ENCODE results near the gene ZNF70. TPM values are rescaled to one million over a fixed set of nuclear protein-coding genes. Genes with fewer than 3 reads are reported as not detected.

The ZNF70 gene
- total RNA-seq, 1 donor from 2014 or later, result 3.9 TPM

DNA sequence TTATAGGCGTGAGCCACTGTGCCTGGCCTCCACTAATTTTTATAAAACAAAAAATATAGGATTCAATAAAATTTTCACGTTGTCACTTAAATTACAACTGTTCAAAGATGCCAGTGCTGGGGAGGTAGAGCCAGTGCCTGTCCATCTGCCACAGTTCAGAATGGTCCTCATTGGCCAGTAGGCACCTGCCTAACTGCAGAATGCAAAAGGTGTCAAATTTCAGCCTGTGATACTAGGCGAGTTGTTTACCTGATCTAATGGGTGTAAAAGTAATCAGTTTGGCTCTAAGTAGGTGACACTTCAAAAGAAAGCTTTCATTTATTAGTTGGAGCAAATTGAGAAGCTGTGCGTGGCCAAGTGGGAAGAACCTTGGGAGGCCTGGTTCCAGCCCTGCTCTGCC, 38.2 kb upstream of the ZNF70 start:
- H3K27ac ChIP-seq, result no peak overlapping the region
- no peak overlapping the region for H3K27ac Mint-ChIP-seq
- H3K36me3 Mint-ChIP-seq, result peaks cover 15% of the 10 kb centered on the region
- H3K4me3 ChIP-seq, result no peak overlapping the region
- peaks cover 62% of the 10 kb centered on the region for H4K20me1 ChIP-seq (ENCODE audit: low read depth)
- H2AFZ ChIP-seq (replicated peaks), result no peak overlapping the region
- peaks cover 24% of the 10 kb centered on the region for H3K4me1 ChIP-seq
- H3K4me2 ChIP-seq, result peak overlapping the region; percentile 91
- peaks cover 16% of the 10 kb centered on the region for H3F3A ChIP-seq (ENCODE audit: low read depth)
- peaks cover 27% of the 10 kb centered on the region for H3K4me1 Mint-ChIP-seq
- no peak for TF ChIP-seq EZH2phosphoT487 (IDR thresholded peaks at IDR 0.05)
- TF ChIP-seq, protein P1, sequence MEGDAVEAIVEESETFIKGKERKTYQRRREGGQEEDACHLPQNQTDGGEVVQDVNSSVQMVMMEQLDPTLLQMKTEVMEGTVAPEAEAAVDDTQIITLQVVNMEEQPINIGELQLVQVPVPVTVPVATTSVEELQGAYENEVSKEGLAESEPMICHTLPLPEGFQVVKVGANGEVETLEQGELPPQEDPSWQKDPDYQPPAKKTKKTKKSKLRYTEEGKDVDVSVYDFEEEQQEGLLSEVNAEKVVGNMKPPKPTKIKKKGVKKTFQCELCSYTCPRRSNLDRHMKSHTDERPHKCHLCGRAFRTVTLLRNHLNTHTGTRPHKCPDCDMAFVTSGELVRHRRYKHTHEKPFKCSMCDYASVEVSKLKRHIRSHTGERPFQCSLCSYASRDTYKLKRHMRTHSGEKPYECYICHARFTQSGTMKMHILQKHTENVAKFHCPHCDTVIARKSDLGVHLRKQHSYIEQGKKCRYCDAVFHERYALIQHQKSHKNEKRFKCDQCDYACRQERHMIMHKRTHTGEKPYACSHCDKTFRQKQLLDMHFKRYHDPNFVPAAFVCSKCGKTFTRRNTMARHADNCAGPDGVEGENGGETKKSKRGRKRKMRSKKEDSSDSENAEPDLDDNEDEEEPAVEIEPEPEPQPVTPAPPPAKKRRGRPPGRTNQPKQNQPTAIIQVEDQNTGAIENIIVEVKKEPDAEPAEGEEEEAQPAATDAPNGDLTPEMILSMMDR (IDR thresholded peaks at IDR 0.05), result no peak
- TF ChIP-seq EZH2 (IDR thresholded peaks at IDR 0.05), result no peak
- H3K27me3 Mint-ChIP-seq (ENCODE audit: insufficient read depth, low read depth), result no peaks in the 10 kb centered on the region
- peak; percentile 18 for DNase-seq (ENCODE audit: low spot score)
- no peaks in the 10 kb centered on the region for H3K27me3 ChIP-seq
- no peaks in the 10 kb centered on the region for H3K9me3 ChIP-seq (ENCODE audit: low read depth)
- H3K9me3 Mint-ChIP-seq, result no peaks in the 10 kb centered on the region
- peaks cover 62% of the 10 kb centered on the region for H3K79me2 ChIP-seq (ENCODE audit: low read depth)
- no peak overlapping the region for H3K9ac ChIP-seq
- H3K4me3 Mint-ChIP-seq, result no peak overlapping the region
- no peaks in the 10 kb centered on the region for H3K36me3 ChIP-seq

DNA sequence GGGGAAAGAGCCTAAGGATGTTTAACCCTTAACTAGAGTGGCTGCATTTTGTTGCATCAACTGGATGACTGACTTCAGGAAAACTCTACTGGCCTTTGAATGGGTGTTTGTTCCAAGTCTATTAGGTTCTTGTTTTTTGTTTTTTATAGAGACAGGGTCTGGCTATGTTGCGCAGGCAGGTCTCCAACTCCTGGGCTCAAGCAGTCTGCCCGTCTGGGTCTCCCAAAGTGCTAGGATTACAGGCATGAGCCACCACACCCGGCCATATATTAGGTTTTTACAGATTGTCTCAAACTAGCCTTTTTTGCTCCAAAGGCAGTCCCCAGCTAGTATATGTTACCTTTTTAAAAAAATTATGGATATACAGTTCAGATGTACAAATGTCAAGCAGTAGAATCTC, 37.0 kb upstream of the ZNF70 start:
- H3K9me3 ChIP-seq (ENCODE audit: low read depth), result no peaks in the 10 kb centered on the region
- peak overlapping the region; percentile 55 for H3K9ac ChIP-seq
- Mint-ChIP-seq H3K36me3 (peaks cover 11% of the 10 kb centered on the region), H3K27ac (no peak overlapping the region), H3K9me3 (no peaks in the 10 kb centered on the region), H3K4me1 (peaks cover 27% of the 10 kb centered on the region), H3K27me3 (ENCODE audit: insufficient read depth, low read depth) (no peaks in the 10 kb centered on the region), H3K4me3 (peak overlapping the region; percentile 93)
- H3K4me3 ChIP-seq, result peak overlapping the region; percentile 78
- no peaks in the 10 kb centered on the region for H3K36me3 ChIP-seq
- H2AFZ ChIP-seq (replicated peaks), result no peak overlapping the region
- peaks cover 24% of the 10 kb centered on the region for H3K4me1 ChIP-seq
- H3K27me3 ChIP-seq, result no peaks in the 10 kb centered on the region
- TF ChIP-seq, protein P1 (IDR thresholded peaks at IDR 0.05), result no peak
- TF ChIP-seq EZH2phosphoT487 (IDR thresholded peaks at IDR 0.05) (no peak), EZH2 (IDR thresholded peaks at IDR 0.05) (no peak)
- H3K79me2 ChIP-seq (ENCODE audit: low read depth), result peaks cover 56% of the 10 kb centered on the region
- peaks cover 16% of the 10 kb centered on the region for H3F3A ChIP-seq (ENCODE audit: low read depth)
- no peak overlapping the region for H3K27ac ChIP-seq
- peak; percentile 1 for DNase-seq (ENCODE audit: low spot score)
- H4K20me1 ChIP-seq (ENCODE audit: low read depth), result peaks cover 56% of the 10 kb centered on the region
- peak overlapping the region; percentile 91 for H3K4me2 ChIP-seq

DNA sequence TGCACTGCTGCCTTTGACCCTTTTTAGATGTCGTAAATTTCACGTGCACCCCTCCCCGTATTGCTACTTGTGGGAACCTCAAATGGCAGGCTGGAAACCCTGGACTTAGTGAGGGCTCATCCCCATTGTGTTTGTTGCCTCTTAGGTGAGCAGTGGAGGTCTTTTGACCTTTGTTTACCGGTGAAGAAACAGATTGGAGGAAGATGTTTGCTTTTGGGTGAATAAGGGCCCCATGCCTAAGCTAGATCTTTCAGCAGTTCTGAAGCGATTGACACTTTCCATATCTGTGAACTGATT, 36.6 kb upstream of the ZNF70 start:
- Histone ChIP-seq H4K20me1 (ENCODE audit: low read depth) (peaks cover 52% of the 10 kb centered on the region), H3K79me2 (ENCODE audit: low read depth) (peaks cover 53% of the 10 kb centered on the region)

More for the DNA sequence above, 36.6 kb upstream of the ZNF70 start:
- H3F3A ChIP-seq (ENCODE audit: low read depth), result peaks cover 16% of the 10 kb centered on the region
- H3K4me2 ChIP-seq, result peak overlapping the region; percentile 91
- no peaks in the 10 kb centered on the region for H3K9me3 ChIP-seq (ENCODE audit: low read depth)
- peak overlapping the region; percentile 92 for H3K27ac Mint-ChIP-seq
- H3K4me3 ChIP-seq, result peak overlapping the region; percentile 78
- H3K27ac ChIP-seq, result no peak overlapping the region
- peaks cover 9% of the 10 kb centered on the region for H3K36me3 Mint-ChIP-seq
- peaks cover 24% of the 10 kb centered on the region for H3K4me1 ChIP-seq
- peaks cover 27% of the 10 kb centered on the region for H3K4me1 Mint-ChIP-seq
- no peaks in the 10 kb centered on the region for H3K9me3 Mint-ChIP-seq
- TF ChIP-seq, protein P1 (IDR thresholded peaks at IDR 0.05), result no peak
- TF ChIP-seq EZH2phosphoT487 (IDR thresholded peaks at IDR 0.05) (no peak), EZH2 (IDR thresholded peaks at IDR 0.05) (no peak)
- no peaks in the 10 kb centered on the region for H3K36me3 ChIP-seq
- DNase-seq (ENCODE audit: low spot score), result no peak
- H3K27me3 Mint-ChIP-seq (ENCODE audit: insufficient read depth, low read depth), result no peaks in the 10 kb centered on the region
- H3K4me3 Mint-ChIP-seq, result peak overlapping the region; percentile 93
- peak overlapping the region; percentile 55 for H3K9ac ChIP-seq
- no peak overlapping the region for H2AFZ ChIP-seq (replicated peaks)
- H3K27me3 ChIP-seq, result no peaks in the 10 kb centered on the region

Data from neural progenitor cell (in vitro differentiated cells).